ENCODE measurements around the gene GSK3A.

The GSK3A gene

DNA sequence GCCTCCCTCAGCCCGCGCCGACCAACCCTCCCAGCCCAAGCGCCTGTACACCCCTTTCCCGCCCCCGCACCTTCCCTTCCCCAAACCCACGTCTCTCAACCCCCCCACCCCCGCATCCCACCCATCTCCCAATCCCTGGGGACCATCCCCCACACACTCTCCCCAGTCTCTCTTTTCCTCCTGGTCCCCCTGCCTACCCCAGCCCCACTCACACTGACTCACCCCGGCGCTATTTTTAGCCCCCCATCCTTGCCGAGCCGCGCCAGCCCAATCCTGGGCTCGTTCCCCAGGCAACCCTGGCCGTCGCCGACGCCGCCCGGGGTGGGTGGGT lies 38.4 kb upstream of the GSK3A start:
- DNase-seq: peak; percentile 39

DNA sequence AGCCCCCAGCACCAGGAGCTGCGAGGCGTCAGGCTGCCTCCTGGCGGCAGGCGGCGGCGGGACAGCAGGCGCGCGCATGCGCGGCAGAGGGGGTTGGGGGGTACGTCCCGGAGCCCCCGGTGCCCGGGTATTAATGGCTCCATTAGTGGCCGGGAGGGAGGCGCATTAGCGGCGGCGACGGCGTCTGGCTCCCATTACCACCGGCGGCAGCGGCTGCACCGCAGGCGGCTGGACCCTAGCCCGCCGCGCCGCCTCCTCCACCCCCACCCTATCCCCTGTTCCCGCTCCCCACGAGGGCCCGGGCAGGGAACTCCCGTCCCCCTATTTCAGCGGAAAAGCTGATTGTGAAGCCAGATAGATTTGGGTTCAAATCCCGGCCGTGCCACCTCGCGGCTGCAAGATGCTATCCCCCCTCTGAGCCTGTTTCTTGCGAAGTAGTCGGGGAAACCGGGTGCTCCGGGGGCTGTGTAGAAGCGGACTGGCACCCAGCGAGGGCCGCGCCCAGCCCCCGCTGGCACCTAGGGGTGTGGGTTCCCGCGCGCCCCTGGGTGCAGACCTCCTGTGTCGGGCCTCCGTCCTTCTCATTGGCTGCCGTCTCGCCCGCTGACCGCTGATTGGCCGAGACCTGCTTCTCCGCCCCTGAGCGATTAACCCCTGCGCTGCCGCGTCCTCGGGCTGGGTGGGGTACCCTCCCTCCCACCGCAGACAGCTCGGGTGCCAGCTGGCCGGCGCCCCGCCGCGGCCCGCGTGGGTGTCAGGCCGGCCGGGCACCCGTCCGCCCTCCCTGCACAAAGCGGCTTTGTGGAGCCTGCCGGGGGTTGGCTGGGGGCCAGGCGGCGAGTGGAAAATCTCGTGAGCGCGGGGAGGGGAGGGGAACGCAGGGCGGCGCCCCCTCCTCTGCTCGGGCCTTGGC lies 37.8 kb upstream of the GSK3A start:
- peak; percentile 87 for DNase-seq

DNA sequence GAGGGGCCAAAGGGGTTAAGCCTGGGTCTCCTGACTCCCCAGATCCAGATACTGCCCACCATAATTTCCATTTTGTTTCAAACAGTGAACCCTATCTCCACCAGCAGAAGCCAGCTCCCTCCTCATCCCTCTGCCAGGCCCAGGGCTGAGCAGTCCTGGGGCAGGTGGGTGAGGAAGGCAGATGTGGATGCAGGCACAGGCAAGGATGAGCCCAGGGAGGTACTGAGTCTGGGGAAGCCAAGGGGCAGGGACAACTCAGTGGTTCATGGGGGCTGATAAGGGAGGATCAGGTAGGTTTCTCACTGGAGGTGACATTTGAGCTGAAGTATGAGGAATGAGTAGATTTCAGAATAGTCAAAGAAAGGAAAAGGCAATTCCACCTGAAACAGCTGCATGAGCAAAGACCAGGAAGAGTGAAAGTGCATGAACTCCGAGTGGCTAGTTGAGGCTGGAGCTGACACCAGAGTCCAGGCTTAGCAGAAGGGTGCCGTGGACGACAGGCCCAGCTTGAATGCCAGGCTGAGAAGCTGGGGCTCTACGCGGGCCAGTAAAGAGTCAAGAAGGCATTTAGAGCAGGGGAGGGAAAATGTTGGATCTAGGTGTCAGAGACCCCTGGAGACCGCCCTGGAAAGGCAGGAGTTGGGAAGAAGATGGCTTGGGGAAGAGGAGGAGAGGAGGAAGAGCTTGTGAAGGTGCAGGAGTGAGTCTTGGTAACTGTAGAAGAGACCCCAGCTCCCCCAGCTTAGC lies 36.9 kb upstream of the GSK3A start:
- no peak for DNase-seq

DNA sequence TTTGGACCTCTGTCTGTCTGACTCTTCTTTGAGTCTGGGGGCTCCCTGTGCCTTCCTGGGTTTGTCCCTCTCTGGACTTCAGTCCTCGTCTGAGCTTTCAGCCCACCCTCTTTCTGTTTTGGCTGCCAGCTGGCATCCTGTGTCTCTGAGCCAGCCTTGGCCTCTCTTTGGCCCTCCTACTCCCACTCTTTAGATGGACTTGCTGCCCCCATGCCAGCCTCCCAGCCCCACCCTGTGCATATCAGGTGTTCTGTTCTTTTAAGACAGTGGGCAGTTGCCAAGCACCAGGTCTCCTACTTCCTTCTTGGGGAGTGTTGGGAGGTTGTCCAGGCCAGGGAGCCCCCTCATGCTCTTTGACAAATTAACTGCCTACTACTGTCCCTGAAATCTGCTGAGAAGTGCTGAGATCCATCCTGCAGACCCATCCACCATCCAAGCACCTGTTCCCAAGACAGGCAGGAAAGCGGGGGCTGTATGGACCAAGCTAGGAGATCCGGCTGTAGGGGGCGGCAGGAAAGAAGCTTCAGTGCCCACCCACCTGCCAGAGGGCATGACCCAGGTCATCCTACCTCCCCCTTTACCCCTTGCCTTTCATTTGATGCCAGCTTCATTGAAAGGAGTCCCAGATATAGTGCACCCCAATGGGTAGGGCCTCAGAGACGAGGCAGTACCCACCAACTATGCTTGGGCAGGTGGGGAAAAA lies 36.2 kb upstream of the GSK3A start:
- DNase-seq: no peak

DNA sequence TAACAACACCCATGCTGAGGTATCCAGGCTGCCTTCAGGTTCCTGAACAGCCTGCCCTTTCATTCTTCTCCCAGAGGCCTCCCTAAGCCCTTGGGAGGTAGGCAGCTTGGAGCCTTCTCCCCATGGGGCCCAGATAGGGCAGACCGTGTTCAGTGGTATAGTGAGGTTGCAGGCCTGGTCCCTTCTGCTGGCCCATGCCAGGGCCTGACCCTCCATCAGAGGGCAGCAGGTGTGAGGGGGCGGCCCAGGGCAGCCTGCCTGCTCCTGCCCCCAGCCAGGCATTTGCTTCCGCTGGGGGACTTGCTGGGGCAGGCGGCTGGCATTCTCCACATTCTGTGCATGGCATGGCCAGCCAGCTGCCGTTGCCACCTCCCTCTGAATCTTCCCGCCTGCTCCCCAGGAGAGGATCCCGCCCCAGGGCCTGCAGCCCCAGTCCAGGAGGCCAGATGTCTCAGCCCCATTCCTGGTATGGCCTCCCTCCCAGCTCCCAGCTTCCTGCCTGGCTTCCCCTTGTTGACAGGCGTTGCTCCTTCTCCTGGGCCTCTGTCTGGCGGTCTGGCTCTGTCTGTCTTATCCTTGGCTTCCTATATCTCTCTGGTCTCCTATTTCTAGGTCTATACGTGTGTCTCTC lies 35.5 kb upstream of the GSK3A start:
- no peak for DNase-seq

- peak; percentile 42 for DNase-seq
These were observed 34.4 kb upstream of the GSK3A start for GRCh38 chr19:42276821-42277220.

- no peak for DNase-seq
These were observed 33.9 kb upstream of the GSK3A start for GRCh38 chr19:42276284-42276683.

GRCh38 chr19:42275517-42275916 lies 33.1 kb upstream of the GSK3A start:
- DNase-seq: no peak

DNA sequence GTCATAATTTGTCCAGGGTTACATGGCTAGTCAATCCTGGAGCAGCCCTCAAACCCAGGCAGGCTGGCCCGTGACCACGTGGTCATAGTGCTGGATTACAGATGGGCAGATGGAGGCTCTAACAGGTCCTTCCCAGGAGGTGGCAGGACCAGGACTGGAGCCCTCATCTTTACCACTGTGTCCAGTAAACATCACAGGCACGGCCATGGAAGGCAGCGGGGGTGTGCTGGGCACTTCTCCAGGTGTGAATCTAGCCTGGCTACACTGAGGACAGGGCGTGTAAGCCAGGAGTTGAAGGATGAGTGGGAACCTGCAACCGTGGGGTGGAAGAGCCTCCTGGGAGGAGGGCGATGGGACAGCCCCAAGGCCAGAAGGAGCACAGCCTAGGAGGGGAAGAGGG lies 32.7 kb upstream of the GSK3A start:
- no peak for DNase-seq

GRCh38 chr19:42274065-42274682 lies 31.8 kb upstream of the GSK3A start:
- DNase-seq: no peak

- DNase-seq: no peak
These were observed 31.1 kb upstream of the GSK3A start for GRCh38 chr19:42273407-42274064.

DNA sequence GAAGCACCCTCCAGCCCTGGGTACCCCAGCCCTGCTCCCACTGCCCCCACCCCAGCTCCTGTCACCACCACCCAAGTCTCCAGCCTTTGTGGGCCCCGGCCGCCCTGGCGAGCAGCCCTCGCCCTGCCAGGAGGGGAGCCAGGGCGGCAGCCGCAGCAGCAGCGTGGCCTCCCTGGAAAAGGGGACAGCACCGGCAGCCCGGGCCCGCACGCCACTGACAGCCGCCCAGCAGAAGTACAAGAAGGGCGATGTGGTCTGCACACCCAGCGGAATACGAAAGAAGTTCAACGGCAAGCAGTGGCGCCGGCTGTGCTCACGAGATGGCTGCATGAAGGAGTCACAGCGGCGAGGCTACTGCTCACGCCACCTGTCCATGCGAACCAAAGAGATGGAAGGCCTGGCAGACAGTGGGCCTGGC lies 30.6 kb upstream of the GSK3A start:
- no peak for DNase-seq

- no peak for DNase-seq
These were observed 30.1 kb upstream of the GSK3A start for GRCh38 chr19:42272535-42272897.

DNA sequence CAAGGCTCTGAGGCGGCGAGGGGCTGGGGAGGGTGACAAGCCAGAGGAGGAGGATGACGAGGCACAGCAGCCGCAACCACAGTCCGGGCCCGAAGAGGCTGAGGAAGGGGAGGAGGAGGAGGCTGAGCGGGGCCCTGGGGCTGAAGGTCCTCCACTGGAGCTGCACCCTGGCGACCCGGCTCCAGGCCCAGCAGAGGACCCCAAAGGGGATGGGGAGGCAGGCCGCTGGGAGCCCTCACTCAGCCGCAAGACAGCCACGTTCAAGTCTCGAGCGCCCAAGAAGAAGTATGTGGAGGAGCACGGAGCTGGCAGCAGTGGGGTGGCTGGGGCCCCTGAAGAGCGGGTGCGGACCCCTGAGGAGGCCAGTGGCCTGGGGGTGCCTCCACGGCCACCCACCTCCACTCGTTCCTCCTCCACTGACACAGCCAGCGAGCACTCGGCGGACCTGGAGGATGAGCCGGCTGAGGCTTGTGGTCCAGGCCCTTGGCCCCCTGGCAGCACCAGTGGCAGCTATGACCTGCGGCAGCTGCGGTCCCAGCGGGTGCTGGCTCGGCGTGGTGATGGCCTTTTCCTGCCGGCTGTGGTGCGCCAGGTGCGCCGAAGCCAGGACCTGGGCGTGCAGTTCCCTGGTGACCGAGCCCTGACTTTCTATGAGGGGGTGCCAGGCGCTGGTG lies 29.6 kb upstream of the GSK3A start:
- no peak for DNase-seq

DNA sequence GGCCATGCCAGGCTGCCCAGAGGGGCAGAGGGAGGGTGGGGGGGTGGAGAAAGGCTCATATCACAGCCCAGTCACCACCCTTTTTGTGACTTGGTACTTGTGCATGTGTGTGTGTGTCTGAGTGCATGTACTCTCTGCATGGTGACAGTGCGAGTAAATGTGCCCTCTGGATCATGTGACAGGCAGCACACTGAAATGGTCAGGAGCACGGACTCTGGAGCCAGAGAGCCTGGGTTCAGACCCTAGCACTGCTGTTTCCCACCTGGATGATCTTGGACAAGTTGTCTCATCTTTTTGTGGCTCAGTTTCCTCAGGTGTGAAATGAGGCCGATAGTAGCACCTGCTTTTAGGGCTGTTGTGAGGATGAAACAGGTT lies 28.6 kb upstream of the GSK3A start:
- no peak for DNase-seq

DNA sequence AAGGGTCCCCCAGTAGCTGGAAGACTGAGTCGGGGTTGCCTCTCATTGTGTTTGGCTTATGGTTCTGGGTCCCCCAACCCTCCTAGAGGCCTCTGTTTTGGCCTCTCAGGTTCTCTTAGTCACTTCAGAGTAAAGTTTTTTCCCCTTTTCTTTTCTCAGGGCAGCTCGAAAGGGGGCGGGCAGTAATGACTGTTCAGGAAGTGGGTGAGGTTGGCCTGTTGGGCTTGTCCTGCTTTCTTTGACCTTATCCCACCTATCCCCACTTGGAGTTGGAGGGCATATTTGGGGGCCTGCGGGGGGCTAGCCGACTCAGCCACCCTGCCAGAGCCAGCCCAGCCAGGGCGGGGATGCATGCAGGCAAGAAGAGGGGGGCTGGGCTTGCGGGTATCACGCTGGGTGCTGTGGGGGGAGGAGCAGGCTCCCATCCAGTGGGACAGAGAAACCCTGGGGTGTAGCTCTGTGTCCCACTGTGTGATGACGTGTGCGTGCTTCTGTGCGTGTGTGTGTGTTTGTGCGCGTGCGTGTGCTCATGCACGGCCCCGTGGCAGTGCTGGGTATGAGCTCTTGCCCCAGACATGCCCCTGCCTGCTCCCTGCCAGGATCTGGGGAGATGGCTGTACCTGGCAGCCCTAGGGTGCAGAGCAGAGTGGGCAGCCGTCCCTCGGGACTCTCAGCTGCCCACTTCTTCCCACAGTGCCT lies 28.1 kb upstream of the GSK3A start:
- DNase-seq: peak; percentile 74

DNA sequence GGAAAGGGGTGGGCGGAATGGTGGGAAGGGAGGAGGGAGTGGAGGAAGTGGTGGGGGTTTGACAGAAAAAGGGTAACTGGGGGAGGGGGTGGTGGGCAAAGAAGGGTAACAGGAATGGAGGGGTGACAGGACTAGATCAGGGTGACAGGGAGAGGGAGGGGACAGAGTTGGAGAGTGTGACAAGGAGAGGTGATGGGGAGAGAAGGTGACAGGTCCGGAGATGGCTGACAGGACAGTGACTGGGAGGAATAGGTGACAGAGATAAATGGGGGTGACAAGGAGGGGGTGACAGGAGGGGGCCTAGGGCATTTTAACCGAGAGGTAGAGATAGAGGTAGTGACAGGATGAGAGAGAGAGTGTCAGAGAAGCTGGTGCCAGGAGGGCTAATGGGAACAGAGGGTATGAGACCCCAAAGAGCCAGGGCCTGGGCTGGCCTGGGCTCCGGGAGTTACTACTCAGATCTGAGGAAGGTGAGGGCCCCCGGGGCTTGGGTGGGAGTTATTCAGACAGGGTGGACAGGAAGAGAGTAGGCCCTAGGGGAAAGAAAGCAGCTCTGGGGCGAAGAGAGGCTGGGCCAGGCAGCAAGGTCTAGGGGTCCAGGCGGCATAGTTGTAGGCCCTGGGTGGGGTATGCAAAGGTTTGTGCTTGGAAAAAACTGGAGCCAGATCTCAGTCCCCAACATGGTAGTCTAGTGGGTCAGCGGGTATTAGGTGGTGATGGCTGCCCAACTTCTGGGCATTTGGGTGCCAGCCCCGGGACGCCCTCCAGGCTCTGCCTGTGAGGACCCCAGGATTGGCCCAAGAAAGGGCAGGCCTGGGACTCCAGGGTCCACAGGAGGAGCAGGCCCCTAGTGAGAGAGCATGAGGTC lies 27.3 kb upstream of the GSK3A start:
- DNase-seq: no peak

GRCh38 chr19:42268704-42269477 lies 26.5 kb upstream of the GSK3A start, which contains the start of gene CIC:
Gene CIC (plus strand): TSS chr19:42269252. CDS start chr19:42271784, 2,532 bp downstream.
- DNase-seq: peak; percentile 100

GRCh38 chr19:42268142-42268703 lies 25.8 kb upstream of the GSK3A start:
- peak; percentile 99 for DNase-seq

Measured in stimulated activated CD4-positive, alpha-beta T cell treated with anti-CD3 and anti-CD28 coated beads, Interleukin-4, amount 100 ng/mL, for 24 hours (primary cell).